GM19438 (cell line): ENCODE results near the gene USP40.
"Not testable (repeated sequence)": the region's sequence is repeated elsewhere in the genome, so short reads cannot be mapped to it uniquely, and the experiment has no call there.

Experiments
- ATAC-seq: cut with Tn5 transposase; IDR thresholded peaks from one replicate; pipeline ENCODE4 v1.9.1; 2021; ENCODE audit warnings: low read depth; ENCODE audit not compliant: unreplicated experiment

The USP40 gene, protein sequence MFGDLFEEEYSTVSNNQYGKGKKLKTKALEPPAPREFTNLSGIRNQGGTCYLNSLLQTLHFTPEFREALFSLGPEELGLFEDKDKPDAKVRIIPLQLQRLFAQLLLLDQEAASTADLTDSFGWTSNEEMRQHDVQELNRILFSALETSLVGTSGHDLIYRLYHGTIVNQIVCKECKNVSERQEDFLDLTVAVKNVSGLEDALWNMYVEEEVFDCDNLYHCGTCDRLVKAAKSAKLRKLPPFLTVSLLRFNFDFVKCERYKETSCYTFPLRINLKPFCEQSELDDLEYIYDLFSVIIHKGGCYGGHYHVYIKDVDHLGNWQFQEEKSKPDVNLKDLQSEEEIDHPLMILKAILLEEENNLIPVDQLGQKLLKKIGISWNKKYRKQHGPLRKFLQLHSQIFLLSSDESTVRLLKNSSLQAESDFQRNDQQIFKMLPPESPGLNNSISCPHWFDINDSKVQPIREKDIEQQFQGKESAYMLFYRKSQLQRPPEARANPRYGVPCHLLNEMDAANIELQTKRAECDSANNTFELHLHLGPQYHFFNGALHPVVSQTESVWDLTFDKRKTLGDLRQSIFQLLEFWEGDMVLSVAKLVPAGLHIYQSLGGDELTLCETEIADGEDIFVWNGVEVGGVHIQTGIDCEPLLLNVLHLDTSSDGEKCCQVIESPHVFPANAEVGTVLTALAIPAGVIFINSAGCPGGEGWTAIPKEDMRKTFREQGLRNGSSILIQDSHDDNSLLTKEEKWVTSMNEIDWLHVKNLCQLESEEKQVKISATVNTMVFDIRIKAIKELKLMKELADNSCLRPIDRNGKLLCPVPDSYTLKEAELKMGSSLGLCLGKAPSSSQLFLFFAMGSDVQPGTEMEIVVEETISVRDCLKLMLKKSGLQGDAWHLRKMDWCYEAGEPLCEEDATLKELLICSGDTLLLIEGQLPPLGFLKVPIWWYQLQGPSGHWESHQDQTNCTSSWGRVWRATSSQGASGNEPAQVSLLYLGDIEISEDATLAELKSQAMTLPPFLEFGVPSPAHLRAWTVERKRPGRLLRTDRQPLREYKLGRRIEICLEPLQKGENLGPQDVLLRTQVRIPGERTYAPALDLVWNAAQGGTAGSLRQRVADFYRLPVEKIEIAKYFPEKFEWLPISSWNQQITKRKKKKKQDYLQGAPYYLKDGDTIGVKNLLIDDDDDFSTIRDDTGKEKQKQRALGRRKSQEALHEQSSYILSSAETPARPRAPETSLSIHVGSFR

DNA sequence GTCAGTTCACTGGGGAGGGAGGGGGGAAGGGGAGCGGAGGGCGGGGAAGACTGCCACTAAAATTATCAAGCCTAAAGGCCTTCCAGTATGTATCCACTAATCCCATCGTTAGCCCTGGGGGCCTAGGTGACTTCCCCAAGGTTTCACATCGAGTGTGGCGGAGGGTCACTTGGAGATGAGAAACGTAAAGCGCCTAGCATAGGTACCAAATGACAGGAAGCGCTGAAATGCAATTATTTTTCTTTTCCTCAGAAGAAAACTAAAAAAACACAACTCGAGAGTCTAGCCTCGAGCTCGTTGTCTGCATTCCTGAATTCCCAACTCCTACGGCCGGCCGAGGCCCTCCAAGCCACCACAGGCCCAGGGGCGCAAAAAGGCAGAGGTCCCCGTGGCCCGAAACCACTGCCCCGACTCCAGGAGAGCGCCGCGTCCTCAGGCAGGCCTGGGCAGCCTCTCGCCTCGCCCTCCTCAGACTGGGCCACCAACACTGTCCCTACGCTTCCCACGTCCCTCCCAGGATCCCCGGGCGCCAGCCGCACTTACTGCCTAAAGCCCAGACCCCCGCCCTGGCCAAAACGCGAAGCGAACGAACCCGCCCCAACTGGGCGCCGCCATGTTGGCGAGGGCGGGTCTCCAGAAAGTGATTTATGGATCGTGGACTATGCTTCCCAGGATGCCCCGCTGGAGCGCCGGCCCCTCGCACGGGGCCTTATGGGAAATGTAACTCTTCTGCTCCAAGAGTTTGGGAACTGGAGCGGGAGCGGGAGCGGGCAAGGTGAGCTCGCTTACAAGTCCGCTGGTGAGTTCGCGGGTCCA, at the start of gene USP40:
Gene USP40, minus strand, starts transcription at position 642 of the 816 bp plus-strand sequence. CDS start 1,228 bp downstream, outside the sequence.
- peak; percentile 71 for ATAC-seq

DNA sequence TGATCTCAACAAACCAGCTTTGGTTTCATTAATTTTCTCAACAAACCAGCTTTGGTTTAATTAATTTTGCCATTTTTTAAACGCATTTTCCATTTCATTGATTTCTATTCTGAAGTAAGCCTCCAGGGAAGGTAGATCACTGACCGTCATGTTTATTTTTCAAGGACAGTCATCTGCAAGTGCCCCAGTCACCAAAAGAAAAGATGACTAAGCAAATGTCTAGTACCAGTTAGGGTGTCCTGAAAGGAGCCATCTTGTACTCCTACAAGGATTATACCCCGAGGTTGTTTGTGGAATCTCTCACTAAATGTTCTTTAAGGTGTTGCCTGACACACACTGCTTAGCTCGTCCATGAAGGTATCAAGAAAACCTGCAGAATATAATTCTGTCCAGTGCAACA, 44.7 kb upstream of the USP40 start:
- ATAC-seq: no peak

DNA sequence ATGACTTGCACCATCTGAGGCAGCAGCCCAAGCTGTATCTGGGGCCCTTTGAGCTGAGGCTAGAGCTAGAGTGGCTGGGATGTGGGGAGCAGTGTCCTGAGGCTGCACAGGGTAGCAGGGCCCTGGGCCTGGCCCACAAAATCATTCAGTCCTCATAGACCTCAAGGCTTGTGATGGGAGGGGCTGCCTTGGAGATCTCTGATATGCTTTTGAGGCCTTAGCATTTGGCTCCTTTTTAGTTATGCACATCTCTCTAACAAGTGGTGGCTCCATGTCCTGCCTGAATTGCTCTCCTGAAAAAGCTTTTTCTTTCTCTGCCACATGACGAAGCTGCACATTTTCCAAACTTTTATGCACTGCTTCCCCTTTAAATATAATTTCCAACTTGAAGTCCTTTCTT, 39.1 kb upstream of the USP40 start:
- ATAC-seq: no peak

DNA sequence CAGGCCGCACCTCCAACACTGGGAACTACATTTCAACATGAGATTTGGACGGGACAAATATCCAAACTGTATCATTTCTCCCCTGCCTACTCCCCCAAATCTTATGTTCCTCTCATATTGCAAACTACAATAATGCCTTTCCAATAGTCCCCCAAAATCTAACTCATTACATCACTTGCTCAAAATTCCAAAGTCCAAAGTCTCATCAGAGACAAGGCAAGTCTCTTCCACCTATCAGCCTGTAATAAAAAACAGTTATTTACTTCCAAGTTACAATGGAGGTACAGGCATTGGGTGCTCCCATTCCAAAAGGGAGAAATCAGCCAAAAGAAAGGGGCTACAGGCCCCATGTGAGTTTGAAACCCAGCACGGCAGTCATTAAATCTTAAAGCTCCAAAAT, 38.2 kb upstream of the USP40 start:
- no peak for ATAC-seq

DNA sequence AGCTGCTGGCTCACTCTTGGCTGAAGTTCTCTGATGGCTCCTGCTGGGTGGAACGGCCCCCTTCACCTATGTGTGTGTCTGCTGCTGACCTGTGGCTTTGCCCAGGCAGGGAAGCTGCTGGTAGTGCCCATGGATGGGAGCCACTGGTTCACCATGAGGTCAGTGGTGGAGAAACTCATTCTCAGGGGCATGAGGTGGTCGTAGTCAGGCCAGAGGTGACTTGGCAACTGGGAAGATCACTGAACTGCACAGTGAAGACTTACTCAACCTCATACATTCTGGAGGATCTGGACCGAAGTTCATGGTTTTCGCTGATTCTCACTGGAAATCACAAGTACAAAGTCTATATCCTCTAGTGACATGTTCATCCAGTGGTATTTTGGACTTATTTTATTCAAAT, 36.9 kb upstream of the USP40 start:
- ATAC-seq: no peak

DNA sequence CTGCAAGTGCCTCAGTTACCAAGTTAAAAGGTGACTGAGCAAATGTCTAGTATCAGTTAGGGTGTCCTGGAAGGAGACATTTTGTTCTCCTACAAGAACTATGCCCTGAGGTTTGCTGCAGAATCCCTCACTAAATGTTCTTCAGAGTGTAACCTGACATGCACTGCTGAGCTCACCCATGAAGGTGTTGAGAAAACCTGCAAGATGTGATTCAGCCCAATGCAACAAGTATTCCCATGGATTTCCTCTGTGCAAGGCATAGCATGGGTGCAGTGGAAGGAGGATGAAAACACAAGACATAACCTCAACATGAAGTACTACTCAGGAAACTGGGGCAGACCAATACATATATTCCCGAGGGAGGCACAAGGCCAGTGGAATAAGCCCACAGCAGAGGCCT, 35.5 kb upstream of the USP40 start:
- ATAC-seq: no peak

DNA sequence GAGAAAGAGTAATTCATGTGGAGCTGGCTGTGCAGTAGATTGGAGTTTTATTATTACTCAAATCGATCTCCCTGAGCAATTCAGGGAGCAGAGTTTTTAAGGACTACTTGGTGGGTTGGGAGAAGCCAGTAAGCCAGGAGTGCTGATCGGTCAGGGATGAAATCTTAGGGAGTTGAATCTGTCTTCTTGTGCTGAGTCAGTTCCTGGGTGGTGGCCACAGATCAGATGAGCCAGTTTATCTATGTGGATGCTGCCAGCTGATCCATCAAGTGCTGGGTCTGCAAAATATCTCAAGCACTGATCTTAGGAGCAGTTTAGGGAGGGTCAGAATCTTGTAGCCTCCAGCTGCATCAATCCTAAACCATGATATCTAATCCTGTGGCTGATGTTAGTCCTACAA, 33.8 kb upstream of the USP40 start:
- no peak for ATAC-seq

DNA sequence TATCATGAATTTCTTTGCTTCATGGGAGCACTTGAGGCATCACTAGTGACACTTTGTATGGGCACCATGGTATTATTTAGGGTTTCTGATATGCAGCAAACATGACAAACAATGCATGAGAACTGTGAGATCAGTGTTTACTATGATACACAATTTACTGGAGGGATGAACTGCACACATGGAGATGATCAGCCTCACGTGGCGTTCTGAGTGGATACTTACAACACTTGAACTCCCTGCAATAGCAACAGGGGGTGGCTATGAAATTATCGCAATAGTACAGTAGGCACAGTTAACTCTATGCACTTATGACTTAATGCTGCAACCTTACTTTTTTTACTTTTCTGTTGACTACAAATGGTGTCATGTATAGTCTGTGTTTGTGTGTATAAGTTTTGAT, 32.4 kb upstream of the USP40 start:
- ATAC-seq: no peak

DNA sequence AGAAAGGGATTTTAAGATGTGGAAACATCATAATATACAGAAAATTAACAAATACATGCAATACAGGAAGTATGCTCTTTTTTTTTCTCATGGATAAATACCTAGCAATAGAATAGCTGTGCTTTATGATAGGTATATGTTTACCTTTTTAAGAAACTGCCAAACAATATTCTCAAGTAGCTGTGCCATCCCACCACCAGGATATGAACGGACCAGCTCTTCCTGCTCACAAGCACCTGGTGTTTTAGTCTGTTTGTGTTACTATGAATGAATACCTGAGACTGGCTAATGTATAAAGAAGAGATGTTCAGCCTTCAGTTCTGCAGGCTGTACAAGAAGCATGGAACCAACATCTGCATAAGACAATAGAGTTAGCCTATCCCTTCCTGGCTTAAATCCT, 30.9 kb upstream of the USP40 start:
- no peak for ATAC-seq

DNA sequence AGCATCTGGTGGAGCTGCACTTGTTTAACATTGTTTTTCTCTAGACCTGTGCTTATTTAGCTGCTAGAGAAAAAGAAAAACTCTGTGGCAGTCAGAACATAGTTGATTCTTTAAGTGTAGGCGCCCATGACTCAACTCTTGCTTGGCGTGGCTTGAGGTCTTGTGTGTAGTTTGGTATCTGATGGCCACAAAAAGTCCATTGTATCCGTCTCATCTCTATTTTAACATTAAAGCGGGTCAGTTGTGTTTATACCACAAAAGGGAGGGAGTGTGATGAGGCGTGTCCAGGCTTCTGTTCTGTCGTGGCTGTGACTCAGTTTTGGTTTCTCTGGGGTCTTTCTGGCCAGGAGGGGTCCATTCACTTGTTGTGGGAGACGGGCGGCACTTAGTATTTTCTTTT, 26.6 kb upstream of the USP40 start:
- no peak for ATAC-seq

DNA sequence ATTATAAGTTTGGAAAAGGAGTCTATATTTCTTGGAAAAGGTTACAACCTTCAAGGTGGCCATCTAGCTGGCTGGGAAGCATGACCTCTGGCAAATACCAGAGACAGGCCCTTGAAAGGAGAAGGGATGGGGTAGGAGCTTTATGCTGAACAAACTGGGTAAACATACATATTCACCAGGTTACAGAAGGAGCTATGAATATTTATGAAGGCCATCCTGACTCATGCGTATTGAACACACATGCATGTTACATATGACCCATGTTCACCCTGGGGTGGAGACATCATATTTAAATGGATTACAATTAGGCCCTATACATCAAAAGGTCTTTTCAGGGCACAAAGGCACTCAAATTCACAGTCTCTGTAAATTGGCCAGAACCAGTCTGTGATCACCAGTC, 26.1 kb upstream of the USP40 start:
- not testable (repeated sequence) for ATAC-seq

DNA sequence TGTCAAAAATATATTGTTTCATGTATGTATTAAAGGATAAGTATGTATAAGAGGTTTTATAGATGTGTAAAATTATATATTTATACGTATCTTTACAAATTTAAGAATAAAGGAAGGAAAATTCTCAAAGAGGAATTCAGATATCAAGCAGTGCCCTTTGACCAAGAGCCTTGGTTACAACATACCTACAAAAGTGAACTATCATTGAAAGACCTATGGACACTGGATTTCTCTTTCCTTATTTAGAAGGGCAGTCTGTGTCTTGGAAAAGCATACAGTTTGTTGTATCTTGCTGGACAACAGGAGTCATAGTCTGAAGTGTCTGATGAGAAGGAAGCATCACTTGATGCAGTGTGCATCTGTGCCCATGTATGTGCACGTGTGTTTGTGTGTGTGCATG, 21.8 kb upstream of the USP40 start:
- ATAC-seq: no peak

DNA sequence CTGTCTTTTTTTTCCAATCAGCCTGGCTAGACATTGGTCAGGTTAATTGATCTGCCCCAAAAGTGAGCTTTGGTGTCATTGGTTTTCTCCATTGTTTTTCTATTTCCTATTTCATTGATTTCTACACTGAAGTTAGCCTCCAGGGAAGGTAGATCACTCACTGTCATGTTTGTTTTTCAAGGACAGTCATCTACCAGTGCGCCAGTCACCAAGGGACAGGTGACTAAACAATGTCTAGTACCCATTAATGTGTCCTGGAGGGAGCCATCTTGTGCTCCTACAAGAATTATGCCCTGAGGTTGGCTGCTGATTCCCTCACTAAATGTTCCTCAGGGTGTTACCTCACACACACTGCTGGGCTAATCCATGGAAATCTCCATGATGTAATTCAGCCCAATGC, 17.6 kb upstream of the USP40 start:
- no peak for ATAC-seq

DNA sequence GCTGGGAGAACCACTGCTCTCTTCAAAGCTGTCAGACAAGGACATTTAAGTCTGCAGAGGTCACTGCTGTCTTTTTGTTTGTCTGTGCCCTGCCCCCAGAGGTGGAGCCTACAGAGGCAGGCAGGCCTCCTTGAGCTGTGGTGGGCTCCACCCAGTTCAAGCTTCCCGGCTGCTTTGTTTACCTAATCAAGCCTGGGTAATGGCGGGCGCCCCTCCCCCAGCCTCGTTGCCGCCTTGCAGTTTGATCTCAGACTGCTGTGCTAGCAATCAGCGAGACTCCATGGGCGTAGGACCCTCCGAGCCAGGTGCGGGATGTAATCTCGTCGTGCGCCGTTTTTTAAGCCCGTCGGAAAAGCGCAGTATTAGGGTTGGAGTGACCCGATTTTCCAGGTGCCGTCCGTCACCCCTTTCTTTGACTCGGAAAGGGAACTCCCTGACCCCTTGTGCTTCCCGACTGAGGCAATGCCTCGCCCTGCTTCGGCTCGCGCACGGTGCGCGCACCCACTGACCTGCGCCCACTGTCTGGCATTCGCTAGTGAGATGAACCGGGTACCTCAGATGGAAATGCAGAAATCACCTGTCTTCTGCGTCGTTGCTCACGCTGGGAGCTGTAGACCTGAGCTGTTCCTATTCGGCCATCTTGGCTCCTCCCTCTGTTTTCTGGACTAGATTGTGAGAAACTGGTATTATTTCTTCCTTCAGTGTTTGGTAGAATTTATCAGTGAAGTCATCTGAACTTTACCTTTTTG, 16.8 kb upstream of the USP40 start:
- ATAC-seq: not testable (repeated sequence)

DNA sequence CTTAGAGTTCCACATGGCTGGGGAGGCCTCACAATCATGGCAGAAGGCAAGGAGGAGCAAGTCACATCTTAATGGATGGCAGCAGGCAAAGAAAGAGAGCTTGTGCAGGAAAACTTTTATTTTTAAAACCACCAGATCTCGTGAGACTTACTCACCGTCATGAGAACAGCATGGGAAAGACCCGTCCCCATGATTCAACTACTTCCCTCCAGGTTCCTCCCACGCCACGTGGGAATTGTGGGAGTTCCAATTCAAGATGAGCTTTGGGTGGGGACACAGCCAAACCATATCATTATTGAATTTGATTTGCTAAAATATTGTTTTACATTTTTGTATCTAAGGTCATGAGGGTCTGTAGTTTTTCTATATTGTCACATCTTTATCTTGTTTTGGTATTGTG, 10.8 kb upstream of the USP40 start:
- ATAC-seq: not testable (repeated sequence)

DNA sequence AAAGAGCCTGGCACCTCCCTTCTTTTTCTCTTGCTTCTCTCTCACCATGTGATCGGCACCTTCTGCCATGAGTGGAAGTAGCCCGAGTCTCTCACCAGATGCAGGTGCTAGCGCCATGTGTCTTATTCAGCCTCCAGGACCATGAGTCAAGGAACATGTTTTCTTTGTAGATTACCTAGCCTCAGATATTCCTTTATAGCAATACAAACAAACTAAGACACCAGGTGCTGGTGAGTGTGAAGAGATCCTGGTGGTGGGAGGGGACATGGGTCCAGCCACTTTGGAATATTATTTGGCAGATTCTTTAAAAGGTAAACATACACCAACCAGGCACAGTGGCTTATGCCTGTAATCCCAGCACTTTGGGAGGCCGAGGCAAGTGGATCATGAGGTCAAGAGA, 5.9 kb upstream of the USP40 start:
- ATAC-seq: no peak

DNA sequence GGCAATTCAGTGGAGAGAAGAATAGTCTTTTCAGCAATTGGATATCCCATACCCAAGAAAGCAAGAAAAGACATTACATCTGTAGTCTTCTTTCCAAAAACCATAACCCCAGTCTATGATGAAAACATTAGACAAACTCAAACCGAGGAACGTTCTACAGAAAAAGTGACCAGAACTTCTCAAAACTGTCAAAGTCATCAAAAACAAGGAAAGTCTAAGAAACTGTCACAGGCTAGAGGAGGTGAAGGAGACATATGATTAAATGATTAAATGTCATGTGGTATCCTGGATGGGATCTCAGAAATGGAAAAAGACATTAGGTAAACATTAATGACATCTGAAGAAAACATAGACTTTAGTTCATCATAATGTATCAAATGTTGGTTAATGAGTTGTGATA, 4.9 kb upstream of the USP40 start:
- no peak for ATAC-seq

DNA sequence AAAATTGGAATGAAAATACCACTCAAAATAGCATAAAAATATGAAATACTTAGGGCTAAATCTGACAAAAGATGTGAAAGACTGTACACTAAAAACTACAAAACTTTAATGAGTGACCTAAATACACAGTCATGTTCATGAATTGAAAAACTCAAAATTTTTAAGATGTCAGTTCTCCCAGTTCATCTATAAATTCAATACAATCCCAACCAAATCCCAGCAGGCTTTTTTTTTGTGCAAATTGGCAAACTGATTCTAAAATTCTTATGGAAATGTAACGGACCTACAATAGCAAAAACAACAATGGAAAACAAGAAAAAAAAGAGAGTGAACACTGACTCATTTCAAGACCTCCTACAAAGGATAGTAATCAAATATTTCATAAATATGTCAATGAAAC, 4.4 kb upstream of the USP40 start:
- no peak for ATAC-seq

DNA sequence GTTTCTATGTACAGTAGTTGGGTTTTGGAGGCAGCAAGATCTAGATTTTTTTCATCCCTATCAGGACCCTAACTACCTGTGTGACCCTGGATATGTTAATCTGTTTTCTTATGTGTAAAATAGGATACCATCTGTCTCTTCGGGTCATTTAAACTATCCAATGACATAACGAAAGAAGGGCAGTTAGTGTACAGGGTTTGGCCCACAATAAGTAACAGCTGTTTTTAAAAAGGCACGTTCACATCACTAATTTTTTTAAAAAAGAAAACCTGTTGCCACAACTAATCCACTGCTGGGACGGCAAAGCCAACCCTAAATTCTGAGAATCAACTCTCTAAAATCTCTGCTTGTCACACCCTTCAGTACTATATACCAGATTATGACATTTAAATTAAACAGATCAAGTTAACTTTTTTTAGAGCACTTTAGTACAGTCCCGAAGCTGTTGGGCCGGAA, 869 bp downstream of the USP40 start:
- ATAC-seq: no peak
